GM18867 (cell line): Measurements from ENCODE around the gene DEFB131A.
"Not testable (repeated sequence)": the region's sequence is repeated elsewhere in the genome, so short reads cannot be mapped to it uniquely, and the experiment has no call there.

ENCODE experiments used
- ATAC-seq: cut with Tn5 transposase; IDR thresholded peaks from one replicate; pipeline ENCODE4 v1.9.1; 2021; ENCODE audit warnings: mild to moderate bottlenecking, moderate library complexity; ENCODE audit not compliant: unreplicated experiment

Gene DEFB131A

GRCh38 chr4:9494256-9495035 lies 50.2 kb downstream of the DEFB131A start:
- ATAC-seq: not testable (repeated sequence)

GRCh38 chr4:9495443-9495842 lies 51.2 kb downstream of the DEFB131A start:
- not testable (repeated sequence) for ATAC-seq

- ATAC-seq: not testable (repeated sequence)
Measured at GRCh38 chr4:9497575-9498467, 53.6 kb downstream of the DEFB131A start.

- ATAC-seq: not testable (repeated sequence)
Measured at GRCh38 chr4:9498468-9499040, 54.3 kb downstream of the DEFB131A start.

GRCh38 chr4:9499974-9500487 lies 55.8 kb downstream of the DEFB131A start:
- not testable (repeated sequence) for ATAC-seq
